ENCODE results near the gene SYNM.
"Not testable (repeated sequence)": the region's sequence is repeated elsewhere in the genome, so short reads cannot be mapped to it uniquely, and the experiment has no call there.

DNA sequence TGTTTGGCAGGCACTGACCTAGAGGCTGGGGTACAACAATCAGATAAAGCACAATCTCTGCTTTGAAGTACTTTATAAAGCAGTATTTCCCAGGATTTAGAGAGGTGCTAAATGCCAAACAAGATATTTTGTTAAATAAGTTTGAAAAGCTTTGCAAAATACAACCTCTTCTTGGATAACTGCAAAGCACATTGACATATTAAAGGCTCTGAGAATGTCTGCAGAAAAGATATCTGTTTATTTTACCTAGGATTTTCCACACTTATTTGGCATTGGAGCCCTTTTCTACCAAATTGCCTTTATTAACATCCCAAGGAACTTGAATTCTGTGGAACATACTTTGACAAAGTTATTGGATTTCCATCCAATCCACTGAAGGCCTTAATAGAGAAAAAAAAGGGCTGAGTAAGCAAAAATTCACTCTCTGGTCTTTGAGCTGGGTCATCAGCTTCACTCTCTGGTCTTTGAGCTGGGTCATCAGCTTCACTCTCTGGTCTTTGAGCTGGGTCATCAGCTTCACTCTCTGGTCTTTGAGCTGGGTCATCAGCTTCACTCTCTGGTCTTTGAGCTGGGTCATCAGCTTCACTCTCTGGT, 29.7 kb upstream of the SYNM start:
- TF ChIP-seq, protein P1, sequence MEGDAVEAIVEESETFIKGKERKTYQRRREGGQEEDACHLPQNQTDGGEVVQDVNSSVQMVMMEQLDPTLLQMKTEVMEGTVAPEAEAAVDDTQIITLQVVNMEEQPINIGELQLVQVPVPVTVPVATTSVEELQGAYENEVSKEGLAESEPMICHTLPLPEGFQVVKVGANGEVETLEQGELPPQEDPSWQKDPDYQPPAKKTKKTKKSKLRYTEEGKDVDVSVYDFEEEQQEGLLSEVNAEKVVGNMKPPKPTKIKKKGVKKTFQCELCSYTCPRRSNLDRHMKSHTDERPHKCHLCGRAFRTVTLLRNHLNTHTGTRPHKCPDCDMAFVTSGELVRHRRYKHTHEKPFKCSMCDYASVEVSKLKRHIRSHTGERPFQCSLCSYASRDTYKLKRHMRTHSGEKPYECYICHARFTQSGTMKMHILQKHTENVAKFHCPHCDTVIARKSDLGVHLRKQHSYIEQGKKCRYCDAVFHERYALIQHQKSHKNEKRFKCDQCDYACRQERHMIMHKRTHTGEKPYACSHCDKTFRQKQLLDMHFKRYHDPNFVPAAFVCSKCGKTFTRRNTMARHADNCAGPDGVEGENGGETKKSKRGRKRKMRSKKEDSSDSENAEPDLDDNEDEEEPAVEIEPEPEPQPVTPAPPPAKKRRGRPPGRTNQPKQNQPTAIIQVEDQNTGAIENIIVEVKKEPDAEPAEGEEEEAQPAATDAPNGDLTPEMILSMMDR (IDR thresholded peaks at IDR 0.05; ENCODE audit: poor library complexity, severe bottlenecking) = not testable (repeated sequence)
- not testable (repeated sequence) for TF ChIP-seq POLR2AphosphoS5 (IDR thresholded peaks at IDR 0.05); EZH2 (IDR thresholded peaks at IDR 0.05; ENCODE audit: borderline replicate concordance, insufficient read depth, low read length, poor library complexity, severe bottlenecking); TAF1 (IDR thresholded peaks at IDR 0.05; ENCODE audit: low read depth)
